ENCODE results near the gene ANKRD33B. TPM values are rescaled to one million over a fixed set of nuclear protein-coding genes. Genes with fewer than 3 reads are reported as not detected.

ANKRD33B gene
- total and polyA plus RNA-seq, 2 experiments from 2014 or later: 2.9 to 15.4 TPM

- H3K4me2 ChIP-seq: no peak overlapping the region
- no peak for ATAC-seq
- H3K79me2 ChIP-seq (replicated peaks; ENCODE audit: insufficient read depth): no peaks in the 10 kb centered on the region
- H2AFZ ChIP-seq: no peak overlapping the region
- Mint-ChIP-seq H3K27me3 (ENCODE audit: insufficient read depth, low read depth, poor library complexity) (peaks cover 12% of the 10 kb centered on the region), H3K9me3 (peaks cover 9% of the 10 kb centered on the region; the same call in 2 of the 3 replicates), H3K36me3 (ENCODE audit: low read depth) (peaks cover 27% of the 10 kb centered on the region), H3K4me3 (no peak overlapping the region), H3K27ac (no peak overlapping the region), H3K4me1 (peaks cover 2% of the 10 kb centered on the region; the same call in 2 of the 3 replicates)
- no peaks in the 10 kb centered on the region for H3K36me3 ChIP-seq (ENCODE audit: insufficient read depth)
- no peak for TF ChIP-seq NANOG (IDR thresholded peaks at IDR 0.05; ENCODE audit: borderline replicate concordance)
- TF ChIP-seq EZH2 (IDR thresholded peaks at IDR 0.05; ENCODE audit: low read depth, unreplicated experiment): no peak
- TF ChIP-seq CTCF (conservative IDR thresholded peaks at IDR 0.05; ENCODE audit: low read depth in 2 of 2): no peak
- no peak for TF ChIP-seq REST (IDR thresholded peaks at IDR 0.05; ENCODE audit: unreplicated experiment)
- no peak for TF ChIP-seq ETS1 (IDR thresholded peaks at IDR 0.05)
- no peak for TF ChIP-seq EZH2phosphoT487 (IDR thresholded peaks at IDR 0.05; ENCODE audit: unreplicated experiment)
- no peak for TF ChIP-seq CREB1 (CRISPR knock-in tag; IDR thresholded peaks at IDR 0.05; ENCODE audit: low read depth)
- TF ChIP-seq ZNF114 (CRISPR knock-in tag; IDR thresholded peaks at IDR 0.05): no peak
- no peak for TF ChIP-seq ZNF462 (CRISPR knock-in tag; IDR thresholded peaks at IDR 0.05)
- TF ChIP-seq ZNF331 (CRISPR knock-in tag; IDR thresholded peaks at IDR 0.05; ENCODE audit: low read depth): no peak
- no peak for TF ChIP-seq POLR2AphosphoS5 (IDR thresholded peaks at IDR 0.05; ENCODE audit: low read depth)
- no peak for TF ChIP-seq STAT1 (IDR thresholded peaks at IDR 0.05; ENCODE audit: unreplicated experiment)
- no peak for TF ChIP-seq JUNB (IDR thresholded peaks at IDR 0.05; ENCODE audit: unreplicated experiment)
- H3F3A ChIP-seq (replicated peaks; ENCODE audit: low read depth): no peaks in the 10 kb centered on the region
- H3K4me1 ChIP-seq (ENCODE audit: insufficient read depth): no peaks in the 10 kb centered on the region
- H4K20me1 ChIP-seq (replicated peaks; ENCODE audit: insufficient read depth): no peaks in the 10 kb centered on the region; the same call in 1 of the 2 replicates
- H3K9me2 ChIP-seq (ENCODE audit: insufficient read depth): no peaks in the 10 kb centered on the region
- H3K27me3 ChIP-seq (ENCODE audit: insufficient read depth): no peaks in the 10 kb centered on the region
- no peak overlapping the region for H3K27ac ChIP-seq (ENCODE audit: low read depth)
- no peak overlapping the region for H3K4me3 ChIP-seq
- no peak for DNase-seq (ENCODE audit: low spot score)
These were observed 112.4 kb downstream of the ANKRD33B start for GRCh38 chr5:10676224-10676623.

Measured in GM23338 (cell line).